ENCODE results near the gene SRPX2.

The SRPX2 gene

GRCh38 chrX:100643956-100644860, at the start of gene SRPX2:
Gene SRPX2, plus strand, starts transcription at chrX:100644199. Its CDS starts 2,124 bp downstream, at chrX:100646323.
- DNase-seq = no peak

GRCh38 chrX:100596601-100597000, 47.4 kb upstream of the SRPX2 start:
- DNase-seq = no peak

GRCh38 chrX:100599456-100599855, 44.5 kb upstream of the SRPX2 start:
- no peak for DNase-seq

GRCh38 chrX:100600340-100600739, 43.7 kb upstream of the SRPX2 start:
- no peak for DNase-seq

- DNase-seq = no peak
Measured at GRCh38 chrX:100600758-100601157, 43.2 kb upstream of the SRPX2 start.

- no peak for DNase-seq
Measured at GRCh38 chrX:100606753-100607152, 37.2 kb upstream of the SRPX2 start.

- no peak for DNase-seq
Measured at GRCh38 chrX:100609591-100609990, 34.4 kb upstream of the SRPX2 start.

- DNase-seq = no peak
Measured at GRCh38 chrX:100611951-100612350, 32.0 kb upstream of the SRPX2 start.

GRCh38 chrX:100615005-100615404, 29.0 kb upstream of the SRPX2 start:
- no peak for DNase-seq

- DNase-seq = no peak
Measured at GRCh38 chrX:100623001-100623400, 21.0 kb upstream of the SRPX2 start.

- DNase-seq = no peak
Measured at GRCh38 chrX:100625985-100626491, 18.0 kb upstream of the SRPX2 start.

GRCh38 chrX:100635040-100635439, 9.0 kb upstream of the SRPX2 start:
- no peak for DNase-seq

- no peak for DNase-seq
Measured at GRCh38 chrX:100635989-100636320, 8.0 kb upstream of the SRPX2 start.

- peak; percentile 8 for DNase-seq
Measured at GRCh38 chrX:100636321-100636991, 7.5 kb upstream of the SRPX2 start, which contains the start of gene TSPAN6. Gene TSPAN6, minus strand, starts transcription at chrX:100636806. Its CDS starts 112 bp downstream, at chrX:100636694.

GRCh38 chrX:100642290-100642689, 1.7 kb upstream of the SRPX2 start:
- DNase-seq = no peak

GRCh38 chrX:100643212-100643611, 787 bp upstream of the SRPX2 start:
- DNase-seq = no peak

GRCh38 chrX:100645106-100645505, 1.1 kb downstream of the SRPX2 start:
- DNase-seq = no peak

GRCh38 chrX:100647095-100647494, 3.1 kb downstream of the SRPX2 start:
- DNase-seq = no peak

- DNase-seq = no peak
Measured at GRCh38 chrX:100647739-100648138, 3.7 kb downstream of the SRPX2 start.

- DNase-seq = no peak
Measured at GRCh38 chrX:100648458-100649417, 4.7 kb downstream of the SRPX2 start.

- DNase-seq = no peak
Measured at GRCh38 chrX:100649550-100650356, 5.8 kb downstream of the SRPX2 start.

GRCh38 chrX:100650841-100651240, 6.8 kb downstream of the SRPX2 start:
- DNase-seq = no peak

Data from GOT3 (cell line).